ENCODE measurements around the gene VPS35.

DNA sequence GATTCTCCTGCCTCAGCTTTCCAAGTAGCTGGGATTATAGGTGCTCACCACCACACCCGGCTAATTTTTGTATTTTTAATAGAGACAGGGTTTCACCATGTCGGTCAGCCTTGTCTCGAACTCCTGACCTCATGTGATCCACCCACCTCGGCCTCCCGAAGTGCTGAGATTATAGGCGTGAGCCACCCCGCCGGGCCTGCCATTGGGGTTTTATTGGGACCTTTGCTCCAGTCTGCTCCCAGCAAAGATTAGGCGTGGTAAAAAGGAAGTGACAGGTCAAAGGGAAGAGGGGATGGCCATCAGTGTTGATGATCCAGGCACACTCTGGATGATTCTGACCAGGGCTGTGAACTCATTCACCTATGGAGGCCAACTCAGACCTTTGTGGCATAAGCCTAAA lies 38.7 kb upstream of the VPS35 start:
- TF ChIP-seq, protein P1, sequence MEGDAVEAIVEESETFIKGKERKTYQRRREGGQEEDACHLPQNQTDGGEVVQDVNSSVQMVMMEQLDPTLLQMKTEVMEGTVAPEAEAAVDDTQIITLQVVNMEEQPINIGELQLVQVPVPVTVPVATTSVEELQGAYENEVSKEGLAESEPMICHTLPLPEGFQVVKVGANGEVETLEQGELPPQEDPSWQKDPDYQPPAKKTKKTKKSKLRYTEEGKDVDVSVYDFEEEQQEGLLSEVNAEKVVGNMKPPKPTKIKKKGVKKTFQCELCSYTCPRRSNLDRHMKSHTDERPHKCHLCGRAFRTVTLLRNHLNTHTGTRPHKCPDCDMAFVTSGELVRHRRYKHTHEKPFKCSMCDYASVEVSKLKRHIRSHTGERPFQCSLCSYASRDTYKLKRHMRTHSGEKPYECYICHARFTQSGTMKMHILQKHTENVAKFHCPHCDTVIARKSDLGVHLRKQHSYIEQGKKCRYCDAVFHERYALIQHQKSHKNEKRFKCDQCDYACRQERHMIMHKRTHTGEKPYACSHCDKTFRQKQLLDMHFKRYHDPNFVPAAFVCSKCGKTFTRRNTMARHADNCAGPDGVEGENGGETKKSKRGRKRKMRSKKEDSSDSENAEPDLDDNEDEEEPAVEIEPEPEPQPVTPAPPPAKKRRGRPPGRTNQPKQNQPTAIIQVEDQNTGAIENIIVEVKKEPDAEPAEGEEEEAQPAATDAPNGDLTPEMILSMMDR (tag by site-specific recombination; IDR thresholded peaks at IDR 0.05): no peak
- TF ChIP-seq ZBTB20 (tag by site-specific recombination; IDR thresholded peaks at IDR 0.05) (no peak), ZNF292 (tag by site-specific recombination; IDR thresholded peaks at IDR 0.05; ENCODE audit: borderline replicate concordance, low read depth) (no peak), ZNF426 (tag by site-specific recombination; IDR thresholded peaks at IDR 0.05) (no peak), ZNF792 (tag by site-specific recombination; IDR thresholded peaks at IDR 0.05) (no peak), ZNF394 (tag by site-specific recombination; IDR thresholded peaks at IDR 0.05; ENCODE audit: borderline replicate concordance) (no peak)
- TF ChIP-seq, protein P2, sequence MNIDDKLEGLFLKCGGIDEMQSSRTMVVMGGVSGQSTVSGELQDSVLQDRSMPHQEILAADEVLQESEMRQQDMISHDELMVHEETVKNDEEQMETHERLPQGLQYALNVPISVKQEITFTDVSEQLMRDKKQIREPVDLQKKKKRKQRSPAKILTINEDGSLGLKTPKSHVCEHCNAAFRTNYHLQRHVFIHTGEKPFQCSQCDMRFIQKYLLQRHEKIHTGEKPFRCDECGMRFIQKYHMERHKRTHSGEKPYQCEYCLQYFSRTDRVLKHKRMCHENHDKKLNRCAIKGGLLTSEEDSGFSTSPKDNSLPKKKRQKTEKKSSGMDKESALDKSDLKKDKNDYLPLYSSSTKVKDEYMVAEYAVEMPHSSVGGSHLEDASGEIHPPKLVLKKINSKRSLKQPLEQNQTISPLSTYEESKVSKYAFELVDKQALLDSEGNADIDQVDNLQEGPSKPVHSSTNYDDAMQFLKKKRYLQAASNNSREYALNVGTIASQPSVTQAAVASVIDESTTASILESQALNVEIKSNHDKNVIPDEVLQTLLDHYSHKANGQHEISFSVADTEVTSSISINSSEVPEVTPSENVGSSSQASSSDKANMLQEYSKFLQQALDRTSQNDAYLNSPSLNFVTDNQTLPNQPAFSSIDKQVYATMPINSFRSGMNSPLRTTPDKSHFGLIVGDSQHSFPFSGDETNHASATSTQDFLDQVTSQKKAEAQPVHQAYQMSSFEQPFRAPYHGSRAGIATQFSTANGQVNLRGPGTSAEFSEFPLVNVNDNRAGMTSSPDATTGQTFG (tag by site-specific recombination; IDR thresholded peaks at IDR 0.05; ENCODE audit: borderline replicate concordance): no peak
- TF ChIP-seq, protein P3, sequence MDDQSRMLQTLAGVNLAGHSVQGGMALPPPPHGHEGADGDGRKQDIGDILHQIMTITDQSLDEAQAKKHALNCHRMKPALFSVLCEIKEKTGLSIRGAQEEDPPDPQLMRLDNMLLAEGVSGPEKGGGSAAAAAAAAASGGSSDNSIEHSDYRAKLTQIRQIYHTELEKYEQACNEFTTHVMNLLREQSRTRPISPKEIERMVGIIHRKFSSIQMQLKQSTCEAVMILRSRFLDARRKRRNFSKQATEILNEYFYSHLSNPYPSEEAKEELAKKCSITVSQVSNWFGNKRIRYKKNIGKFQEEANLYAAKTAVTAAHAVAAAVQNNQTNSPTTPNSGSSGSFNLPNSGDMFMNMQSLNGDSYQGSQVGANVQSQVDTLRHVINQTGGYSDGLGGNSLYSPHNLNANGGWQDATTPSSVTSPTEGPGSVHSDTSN (CRISPR knock-in tag; IDR thresholded peaks at IDR 0.05): no peak
